HG02763 (cell line): ENCODE results near the gene DEPDC5.
A peak's percentile ranks its signal among the peaks of the same experiment; 100 is the strongest.
"Not testable (repeated sequence)": the region's sequence is repeated elsewhere in the genome, so short reads cannot be mapped to it uniquely, and the experiment has no call there.

Source experiments
- ATAC-seq: cut with Tn5 transposase; IDR thresholded peaks from one replicate; pipeline ENCODE4 v1.9.1; 2021; ENCODE audit warnings: mild to moderate bottlenecking, moderate library complexity; ENCODE audit not compliant: unreplicated experiment

The DEPDC5 gene

GRCh38 chr22:31748490-31748889 lies 5.3 kb upstream of the DEPDC5 start:
- no peak for ATAC-seq

- ATAC-seq = peak; percentile 63
Observed at GRCh38 chr22:31749636-31750364, 4.0 kb upstream of the DEPDC5 start, which contains the start of gene PRR14L. PRR14L (minus strand) TSS chr22:31750132; CDS start chr22:31738860, 11,272 bp downstream.

GRCh38 chr22:31750365-31751284 lies 3.2 kb upstream of the DEPDC5 start:
- no peak for ATAC-seq

GRCh38 chr22:31752096-31752847 lies 1.5 kb upstream of the DEPDC5 start:
- no peak for ATAC-seq

- ATAC-seq = no peak
Observed at GRCh38 chr22:31753005-31753633, 700 bp upstream of the DEPDC5 start.

GRCh38 chr22:31754813-31755212 lies 994 bp downstream of the DEPDC5 start:
- ATAC-seq = no peak

- ATAC-seq = no peak
Observed at GRCh38 chr22:31757265-31757664, 3.4 kb downstream of the DEPDC5 start.

- ATAC-seq = not testable (repeated sequence)
Observed at GRCh38 chr22:31758860-31759259, 5.0 kb downstream of the DEPDC5 start.

GRCh38 chr22:31764785-31765184 lies 11.0 kb downstream of the DEPDC5 start:
- ATAC-seq = no peak

- ATAC-seq = no peak
Observed at GRCh38 chr22:31768422-31769059, 14.7 kb downstream of the DEPDC5 start.

- ATAC-seq = no peak
Observed at GRCh38 chr22:31773416-31773815, 19.6 kb downstream of the DEPDC5 start.

GRCh38 chr22:31776231-31776630 lies 22.4 kb downstream of the DEPDC5 start:
- no peak for ATAC-seq

GRCh38 chr22:31789803-31790202 lies 36.0 kb downstream of the DEPDC5 start:
- ATAC-seq = no peak

- ATAC-seq = peak; percentile 60
Observed at GRCh38 chr22:31790240-31790639, 36.4 kb downstream of the DEPDC5 start.

GRCh38 chr22:31799358-31799757 lies 45.5 kb downstream of the DEPDC5 start:
- not testable (repeated sequence) for ATAC-seq

- no peak for ATAC-seq
Observed at GRCh38 chr22:31800065-31800464, 46.2 kb downstream of the DEPDC5 start.

GRCh38 chr22:31800861-31801260 lies 47.0 kb downstream of the DEPDC5 start:
- ATAC-seq = not testable (repeated sequence)

- ATAC-seq = no peak
Observed at GRCh38 chr22:31802575-31802974, 48.8 kb downstream of the DEPDC5 start.

GRCh38 chr22:31806751-31807150 lies 52.9 kb downstream of the DEPDC5 start:
- no peak for ATAC-seq

- ATAC-seq = no peak
Observed at GRCh38 chr22:31812977-31813605, 59.3 kb downstream of the DEPDC5 start.
